Measurements from ENCODE around the gene ERAL1.

ERAL1 gene

GRCh38 chr17:28906276-28906675, 51.5 kb downstream of the ERAL1 start:
- FAIRE-seq (no peak), DNase-seq (ENCODE audit: insufficient read length) (no peak)
- TF ChIP-seq POLR2AphosphoS5 (IDR thresholded peaks at IDR 0.05; ENCODE audit: low read depth, low read length) (no peak), TAF1 (IDR thresholded peaks at IDR 0.05; ENCODE audit: borderline replicate concordance, low read depth, low read length) (no peak), POLR2A (IDR thresholded peaks at IDR 0.05; ENCODE audit: low read depth, low read length) (no peak)

GRCh38 chr17:28906706-28907438, 52.1 kb downstream of the ERAL1 start:
- no peak for FAIRE-seq
- DNase-seq (ENCODE audit: insufficient read length): no peak
- TF ChIP-seq POLR2A (IDR thresholded peaks at IDR 0.05; ENCODE audit: low read depth, low read length) (no peak), TAF1 (IDR thresholded peaks at IDR 0.05; ENCODE audit: borderline replicate concordance, low read depth, low read length) (no peak), POLR2AphosphoS5 (IDR thresholded peaks at IDR 0.05; ENCODE audit: low read depth, low read length) (no peak)

GRCh38 chr17:28907709-28908475, 53.1 kb downstream of the ERAL1 start:
- FAIRE-seq: no peak
- TF ChIP-seq POLR2AphosphoS5 (IDR thresholded peaks at IDR 0.05; ENCODE audit: low read depth, low read length) (no peak), TAF1 (IDR thresholded peaks at IDR 0.05; ENCODE audit: borderline replicate concordance, low read depth, low read length) (no peak), POLR2A (IDR thresholded peaks at IDR 0.05; ENCODE audit: low read depth, low read length) (no peak)
- no peak for DNase-seq (ENCODE audit: insufficient read length)

GRCh38 chr17:28908640-28909167, 53.9 kb downstream of the ERAL1 start:
- TF ChIP-seq POLR2AphosphoS5 (IDR thresholded peaks at IDR 0.05; ENCODE audit: low read depth, low read length) (no peak), TAF1 (IDR thresholded peaks at IDR 0.05; ENCODE audit: borderline replicate concordance, low read depth, low read length) (no peak)
- no peak for DNase-seq (ENCODE audit: insufficient read length)
- no peak for FAIRE-seq

- DNase-seq (ENCODE audit: insufficient read length) (no peak), FAIRE-seq (no peak)
- TF ChIP-seq TAF1 (IDR thresholded peaks at IDR 0.05; ENCODE audit: borderline replicate concordance, low read depth, low read length) (no peak), POLR2A (IDR thresholded peaks at IDR 0.05; ENCODE audit: low read depth, low read length) (no peak)
Measured at GRCh38 chr17:28910534-28910933, 55.7 kb downstream of the ERAL1 start.
